Panc1 (cell line): ENCODE results near the gene LPIN1. TPM values are rescaled to one million over a fixed set of nuclear protein-coding genes. Genes with fewer than 3 reads are reported as not detected.
A peak's percentile ranks its signal among the peaks of the same experiment; 100 is the strongest.

Source experiments
- ATAC-seq: fragments of 200-7000 bp; cut with Tn5 transposase; 2 replicates; pipeline ENCODE4 v1.9.1; 2020; ENCODE audit warnings: mild to moderate bottlenecking, moderate library complexity
- BruUV-seq: library from RNA; stranded (reverse); fragments of 400-500 nt; replicated peaks from 2 replicates; lab custom pipeline; 2021; lab: Mats Ljungman, UMichigan
- CTCF ChIA-PET: fragments of 300-600 bp; sonication (Branson Sonifier 250); formaldehyde crosslinking; loops from one replicate; lab custom pipeline; 2022; ENCODE audit warnings: antibody characterized with exemption; lab: Charles Lee
- POLR2A ChIA-PET: fragments of 300-600 bp; sonication (Branson Sonifier 250); formaldehyde crosslinking; loops from one replicate; lab custom pipeline; 2022; ENCODE audit warnings: antibody characterized with exemption; lab: Charles Lee
- DNase-seq: peaks from one replicate; pipeline ENCODE4 v3.0.0-alpha.2; 2010; ENCODE audit warnings: low read depth, low spot score
- H3K27ac ChIP-seq: 2 replicates; pipeline ENCODE4 v1.5.1; 2011; ENCODE audit warnings: mild to moderate bottlenecking, low read length, inconsistent platforms
- H3K27me3 ChIP-seq: fragments of 200-500 bp; sonication (Bioruptor generic); 2 replicates; pipeline ENCODE4 v1.6.0; 2014; ENCODE audit warnings: low read length, inconsistent platforms; ENCODE audit not compliant: control insufficient read depth, insufficient read depth
- H3K36me3 ChIP-seq: fragments of 200-500 bp; sonication (Bioruptor generic); 2 replicates; pipeline ENCODE4 v1.5.1; 2014; ENCODE audit warnings: inconsistent platforms, mild to moderate bottlenecking, low read length, moderate library complexity; ENCODE audit not compliant: control insufficient read depth, insufficient read depth
- H3K4me1 ChIP-seq: 2 replicates; pipeline ENCODE4 v1.5.1; 2011; ENCODE audit warnings: inconsistent platforms, mild to moderate bottlenecking, low read length, moderate library complexity; ENCODE audit not compliant: control insufficient read depth, insufficient read depth
- H3K4me3 ChIP-seq, 2 experiments: 2 replicates each; pipeline ENCODE4 v1.5.1; 2011 to 2012; ENCODE audit warnings: low read depth in 2 of 2, low read length in 2 of 2, mild to moderate bottlenecking in 2 of 2, inconsistent platforms in 1 of 2, moderate library complexity in 1 of 2
- H3K9me3 ChIP-seq: fragments of 200-500 bp; sonication (Bioruptor generic); 2 replicates; pipeline ENCODE4 v1.5.1; 2014; ENCODE audit warnings: low read depth, mild to moderate bottlenecking, inconsistent platforms, low read length, moderate library complexity; ENCODE audit not compliant: control insufficient read depth, insufficient read depth
- POLR2AphosphoS5 ChIP-seq: IDR thresholded peaks from 2 replicates; pipeline ENCODE4 v1.6.1; 2012; ENCODE audit warnings: mild to moderate bottlenecking, low read depth, low read length, moderate library complexity
- SIN3A ChIP-seq: IDR thresholded peaks from 2 replicates; pipeline ENCODE4 v1.6.1; 2012; ENCODE audit warnings: low read depth, mild to moderate bottlenecking, low read length, moderate library complexity, borderline replicate concordance; ENCODE audit not compliant: insufficient read depth
- TCF7L2 ChIP-seq: IDR thresholded peaks from 2 replicates; pipeline ENCODE4 v1.6.1; 2011; ENCODE audit warnings: mild to moderate bottlenecking, low read depth, low read length, inconsistent platforms
- in situ Hi-C: cut with HindIII; loops from 2 replicates; pipeline ENCODE4 v1.10.0; 2016; ENCODE audit warnings: low sequenced_read_pairs, low pct_unique_long_range_greater_than_20kb
- intact Hi-C: fragments of 100-400 bp; cut with micrococcal nuclease; formaldehyde crosslinking; loops from one replicate; pipeline ENCODE4 v1.10.0; 2022; ENCODE audit not compliant: unreplicated experiment
- total RNA-seq: library from RNA; stranded (reverse); gene quantifications from one replicate; pipeline ENCODE4 v1.2.1, GENCODE V29; 2021; ENCODE audit not compliant: unreplicated experiment
- TF ChIP-seq, protein P1 (sequence below): fragments of 450-650 bp; IDR thresholded peaks from 2 replicates; pipeline ENCODE4 v1.5.1; 2017; ENCODE audit warnings: mild to moderate bottlenecking
- TF ChIP-seq, protein P2 (sequence below), 2 experiments: IDR thresholded peaks; 2 replicates each; pipeline ENCODE4 v1.6.1; 2011 to 2012; ENCODE audit warnings: low read depth in 2 of 2, control low read depth in 1 of 2, low read length in 1 of 2, mild to moderate bottlenecking in 1 of 2, moderate library complexity in 1 of 2; ENCODE audit not compliant: insufficient read depth in 1 of 2

LPIN1 gene
- total RNA-seq, 1 experiment from 2014 or later = 51.8 TPM

DNA sequence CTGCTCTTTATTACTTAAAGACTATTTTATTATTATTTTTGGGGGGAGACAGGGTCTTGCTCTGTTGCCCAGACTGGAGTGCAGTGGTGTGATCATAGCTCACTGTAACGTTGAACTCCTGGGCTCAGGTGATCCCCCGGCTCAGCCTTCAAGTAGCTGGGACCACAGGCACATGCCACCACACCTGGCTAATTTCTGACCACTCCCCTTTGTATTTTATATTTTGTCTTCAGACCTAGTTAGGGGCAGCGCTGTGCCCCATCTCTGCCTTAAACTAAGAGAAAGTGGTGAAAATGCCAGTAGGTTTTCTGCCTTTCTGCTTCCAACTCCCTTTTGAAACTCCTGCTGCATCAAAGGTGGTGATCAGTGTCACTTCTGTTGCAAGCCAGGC, 82.5 kb downstream of the LPIN1 start:
- CTCF ChIA-PET = interaction anchor here (0.6 to 2.0 kb wide), 12 partner anchors 15 to 1178 kb away, joined by 3 to 16 read pairs (median 4); partner anchors contain the start of gene TRIB2
- peak overlapping the region; percentile 98 for H3K27ac ChIP-seq
- TF ChIP-seq POLR2AphosphoS5 (no peak), TCF7L2 (no peak)
- TF ChIP-seq, protein P1, sequence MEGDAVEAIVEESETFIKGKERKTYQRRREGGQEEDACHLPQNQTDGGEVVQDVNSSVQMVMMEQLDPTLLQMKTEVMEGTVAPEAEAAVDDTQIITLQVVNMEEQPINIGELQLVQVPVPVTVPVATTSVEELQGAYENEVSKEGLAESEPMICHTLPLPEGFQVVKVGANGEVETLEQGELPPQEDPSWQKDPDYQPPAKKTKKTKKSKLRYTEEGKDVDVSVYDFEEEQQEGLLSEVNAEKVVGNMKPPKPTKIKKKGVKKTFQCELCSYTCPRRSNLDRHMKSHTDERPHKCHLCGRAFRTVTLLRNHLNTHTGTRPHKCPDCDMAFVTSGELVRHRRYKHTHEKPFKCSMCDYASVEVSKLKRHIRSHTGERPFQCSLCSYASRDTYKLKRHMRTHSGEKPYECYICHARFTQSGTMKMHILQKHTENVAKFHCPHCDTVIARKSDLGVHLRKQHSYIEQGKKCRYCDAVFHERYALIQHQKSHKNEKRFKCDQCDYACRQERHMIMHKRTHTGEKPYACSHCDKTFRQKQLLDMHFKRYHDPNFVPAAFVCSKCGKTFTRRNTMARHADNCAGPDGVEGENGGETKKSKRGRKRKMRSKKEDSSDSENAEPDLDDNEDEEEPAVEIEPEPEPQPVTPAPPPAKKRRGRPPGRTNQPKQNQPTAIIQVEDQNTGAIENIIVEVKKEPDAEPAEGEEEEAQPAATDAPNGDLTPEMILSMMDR = no peak
- POLR2A ChIA-PET = no interaction called here
- no peak overlapping the region for H3K4me3 ChIP-seq
- no peak for ATAC-seq
- H3K9me3 ChIP-seq = no peaks in the 10 kb centered on the region
- no TSS peak for BruUV-seq
- peaks cover 5% of the 10 kb centered on the region; the same call in 1 of the 2 replicates for H3K36me3 ChIP-seq
- H3K27me3 ChIP-seq = no peaks in the 10 kb centered on the region
- intact Hi-C loops (loop anchor here (1.0 kb wide), 1 partner anchor 1178 kb away; no protein-coding TSS in a partner anchor), in situ Hi-C loops (no loop called here)
- no peak for DNase-seq
- peaks cover 22% of the 10 kb centered on the region for H3K4me1 ChIP-seq

DNA sequence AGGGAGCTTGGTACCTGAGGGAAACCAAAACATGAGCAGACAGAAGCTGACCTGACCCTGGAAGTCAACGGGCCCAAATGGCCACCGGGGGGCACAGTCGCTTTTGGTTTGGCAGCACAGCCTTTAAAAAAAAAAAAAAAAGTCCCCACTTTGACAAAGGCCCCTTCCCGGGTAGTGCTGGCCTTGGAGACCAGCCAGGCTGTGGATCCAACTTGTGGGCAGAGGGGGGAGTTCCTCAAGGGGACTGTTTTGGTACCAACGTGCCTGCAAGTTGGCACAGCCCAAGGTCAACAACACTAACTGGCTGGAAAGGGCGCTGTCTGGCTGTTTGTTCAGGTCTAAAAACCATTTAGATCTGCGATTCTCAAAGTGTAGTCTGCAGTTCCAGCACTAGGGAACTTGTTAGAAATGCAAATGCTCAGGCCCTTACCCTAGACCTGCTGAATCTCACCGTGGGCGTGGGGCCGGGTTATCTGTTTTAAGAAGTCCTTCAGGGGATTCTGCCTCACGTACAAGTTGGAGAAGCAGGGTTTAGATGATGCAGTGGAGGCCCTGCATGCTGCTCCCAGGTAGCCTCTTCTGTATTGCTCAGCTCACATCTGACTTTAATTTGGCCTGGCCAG, 83.0 kb downstream of the LPIN1 start:
- ChIA-PET CTCF (interaction anchor here (0.6 to 2.0 kb wide), 13 partner anchors 15 to 1211 kb away, joined by 3 to 16 read pairs (median 4); partner anchors contain the start of gene TRIB2), POLR2A (no interaction called here)
- Histone ChIP-seq H3K4me3 (peak overlapping the region; percentile 33 to 53), H3K27ac (peak overlapping the region; percentile 98), H3K27me3 (no peaks in the 10 kb centered on the region), H3K9me3 (no peaks in the 10 kb centered on the region), H3K36me3 (peaks cover 5% of the 10 kb centered on the region; the same call in 1 of the 2 replicates), H3K4me1 (peaks cover 22% of the 10 kb centered on the region)
- no peak for TF ChIP-seq TCF7L2
- TF ChIP-seq, protein P1 = peak; percentile 68
- in situ Hi-C loops = no loop called here
- intact Hi-C loops = loop anchor here (1.0 kb wide), 1 partner anchor 1178 kb away; no protein-coding TSS in a partner anchor
- ATAC-seq (peak; percentile 47), DNase-seq (peak; percentile 46)
- BruUV-seq = no TSS peak

DNA sequence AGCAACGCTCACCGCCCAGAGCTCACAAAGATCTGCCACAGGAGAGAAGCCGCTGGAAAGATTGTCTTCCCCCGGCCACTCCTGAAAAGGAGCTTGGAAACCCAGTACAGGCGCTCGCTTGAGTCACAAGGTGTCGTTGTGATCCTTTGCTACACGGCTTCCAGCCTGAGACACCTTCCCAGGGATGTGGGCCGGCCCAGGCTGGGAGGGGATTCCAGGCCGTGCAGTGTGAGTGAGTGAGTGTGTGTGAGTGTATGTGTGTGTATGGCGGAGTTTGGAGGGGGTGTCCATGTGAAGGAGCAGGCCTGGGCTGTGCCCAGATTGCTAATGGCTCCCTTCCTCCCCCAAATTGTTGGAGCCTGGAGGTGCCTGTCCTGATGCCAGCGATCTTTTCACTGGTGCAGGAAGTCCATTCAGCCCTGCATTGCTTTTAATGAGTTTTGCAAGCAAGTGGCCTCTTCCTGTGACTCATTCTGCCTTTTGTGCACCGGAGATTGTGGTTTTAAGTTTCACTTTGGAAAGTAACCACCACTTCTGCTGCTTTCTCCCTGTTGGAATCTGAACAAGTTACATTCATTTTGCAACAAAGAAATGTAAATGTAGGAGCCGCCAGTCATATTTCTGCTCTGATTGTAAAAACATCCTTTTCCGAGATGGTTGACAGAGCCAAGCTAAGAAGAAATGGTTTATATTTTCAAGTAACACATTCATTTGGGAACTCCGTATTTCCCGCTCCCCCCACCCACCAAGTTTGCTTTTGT, 83.7 kb downstream of the LPIN1 start:
- Histone ChIP-seq H3K9me3 (no peaks in the 10 kb centered on the region), H3K36me3 (peaks cover 5% of the 10 kb centered on the region; the same call in 1 of the 2 replicates), H3K27ac (peak overlapping the region; percentile 98), H3K27me3 (no peaks in the 10 kb centered on the region), H3K4me3 (peak overlapping the region; percentile 33 to 53), H3K4me1 (peaks cover 22% of the 10 kb centered on the region)
- DNase-seq (peak; percentile 89), ATAC-seq (peak; percentile 97)
- ChIA-PET POLR2A (no interaction called here), CTCF (interaction anchor here (0.6 to 2.0 kb wide), 6 partner anchors 125 to 1211 kb away, joined by 3 to 16 read pairs (median 4); partner anchors contain the start of gene TRIB2)
- no TSS peak for BruUV-seq
- TF ChIP-seq, protein P1 = peak; percentile 77
- TF ChIP-seq POLR2AphosphoS5 = peak; percentile 72; the same call in 1 of the 2 replicates
- TF ChIP-seq TCF7L2 = peak; percentile 93
- TF ChIP-seq, protein P2, sequence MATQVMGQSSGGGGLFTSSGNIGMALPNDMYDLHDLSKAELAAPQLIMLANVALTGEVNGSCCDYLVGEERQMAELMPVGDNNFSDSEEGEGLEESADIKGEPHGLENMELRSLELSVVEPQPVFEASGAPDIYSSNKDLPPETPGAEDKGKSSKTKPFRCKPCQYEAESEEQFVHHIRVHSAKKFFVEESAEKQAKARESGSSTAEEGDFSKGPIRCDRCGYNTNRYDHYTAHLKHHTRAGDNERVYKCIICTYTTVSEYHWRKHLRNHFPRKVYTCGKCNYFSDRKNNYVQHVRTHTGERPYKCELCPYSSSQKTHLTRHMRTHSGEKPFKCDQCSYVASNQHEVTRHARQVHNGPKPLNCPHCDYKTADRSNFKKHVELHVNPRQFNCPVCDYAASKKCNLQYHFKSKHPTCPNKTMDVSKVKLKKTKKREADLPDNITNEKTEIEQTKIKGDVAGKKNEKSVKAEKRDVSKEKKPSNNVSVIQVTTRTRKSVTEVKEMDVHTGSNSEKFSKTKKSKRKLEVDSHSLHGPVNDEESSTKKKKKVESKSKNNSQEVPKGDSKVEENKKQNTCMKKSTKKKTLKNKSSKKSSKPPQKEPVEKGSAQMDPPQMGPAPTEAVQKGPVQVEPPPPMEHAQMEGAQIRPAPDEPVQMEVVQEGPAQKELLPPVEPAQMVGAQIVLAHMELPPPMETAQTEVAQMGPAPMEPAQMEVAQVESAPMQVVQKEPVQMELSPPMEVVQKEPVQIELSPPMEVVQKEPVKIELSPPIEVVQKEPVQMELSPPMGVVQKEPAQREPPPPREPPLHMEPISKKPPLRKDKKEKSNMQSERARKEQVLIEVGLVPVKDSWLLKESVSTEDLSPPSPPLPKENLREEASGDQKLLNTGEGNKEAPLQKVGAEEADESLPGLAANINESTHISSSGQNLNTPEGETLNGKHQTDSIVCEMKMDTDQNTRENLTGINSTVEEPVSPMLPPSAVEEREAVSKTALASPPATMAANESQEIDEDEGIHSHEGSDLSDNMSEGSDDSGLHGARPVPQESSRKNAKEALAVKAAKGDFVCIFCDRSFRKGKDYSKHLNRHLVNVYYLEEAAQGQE (IDR thresholded peaks at IDR 0.05; ENCODE audit: insufficient read depth in 1 of 2, low read depth in 2 of 2, low read length in 1 of 2) = 0 out of 4 replicates have a peak, but pooled peaks of 1 of the 2 experiments have one; percentile 30
- TF ChIP-seq SIN3A = no peak
- intact Hi-C loops (loop anchor here (1.0 to 10.0 kb wide), 4 partner anchors 485 to 1177 kb away; partner anchors contain the start of gene TRIB2), in situ Hi-C loops (no loop called here)
